PC-3 (cell line): Measurements from ENCODE around the gene GTPBP3. TPM values are rescaled to one million over a fixed set of nuclear protein-coding genes. Genes with fewer than 3 reads are reported as not detected.

Experiments
- ATAC-seq: fragments of 200-7000 bp; cut with Tn5 transposase; 2 replicates; pipeline ENCODE4 v1.9.1; 2020; ENCODE audit warnings: mild to moderate bottlenecking, moderate library complexity
- BruUV-seq: library from RNA; stranded (reverse); fragments of 400-500 nt; replicated peaks from 2 replicates; lab custom pipeline; 2021; lab: Mats Ljungman, UMichigan
- CTCF ChIA-PET: fragments of 300-600 bp; sonication (Branson Sonifier 250); formaldehyde crosslinking; loops from one replicate; lab custom pipeline; 2022; ENCODE audit warnings: antibody characterized with exemption; lab: Charles Lee
- POLR2A ChIA-PET: fragments of 300-600 bp; sonication (Branson Sonifier 250); formaldehyde crosslinking; loops from one replicate; lab custom pipeline; 2022; ENCODE audit warnings: antibody characterized with exemption; ENCODE audit not compliant: unreplicated experiment; lab: Charles Lee
- DNase-seq: peaks from one replicate; pipeline ENCODE4 v3.0.0-alpha.2; 2015
- H2AFZ ChIP-seq: fragments of 300-600 bp; sonication (generic); 2 replicates; pipeline ENCODE4 v1.6.0; 2016; ENCODE audit warnings: antibody characterized with exemption, low read length
- H3F3A ChIP-seq: fragments of 300-600 bp; sonication (generic); one replicate; pipeline ENCODE4 v1.6.0; 2017; ENCODE audit warnings: antibody characterized with exemption, low read length, control low read depth, mild to moderate bottlenecking; ENCODE audit not compliant: unreplicated experiment
- H3K27ac ChIP-seq: fragments of 300-600 bp; sonication (generic); 2 replicates; pipeline ENCODE4 v1.5.1; 2016; ENCODE audit warnings: mild to moderate bottlenecking, low read length
- H3K27me3 ChIP-seq: fragments of 300-600 bp; sonication (generic); 2 replicates; pipeline ENCODE4 v1.6.1; 2016; ENCODE audit warnings: low read length, mixed read lengths
- H3K36me3 ChIP-seq: fragments of 300-600 bp; sonication (generic); 2 replicates; pipeline ENCODE4 v1.6.1; 2016; ENCODE audit warnings: low read depth, mixed run types, low read length, mixed read lengths
- H3K4me1 ChIP-seq: fragments of 300-600 bp; sonication (generic); 2 replicates; pipeline ENCODE4 v1.5.1; 2016; ENCODE audit warnings: low read length; ENCODE audit not compliant: insufficient read depth
- H3K4me2 ChIP-seq: fragments of 300-600 bp; sonication (generic); 2 replicates; pipeline ENCODE4 v1.6.0; 2016; ENCODE audit warnings: low read length
- H3K4me3 ChIP-seq: fragments of 300-600 bp; sonication (generic); 2 replicates; pipeline ENCODE4 v1.5.1; 2016; ENCODE audit warnings: mild to moderate bottlenecking, low read length, mixed read lengths
- H3K79me2 ChIP-seq: fragments of 300-600 bp; sonication (generic); 2 replicates; pipeline ENCODE4 v1.6.1; 2017; ENCODE audit warnings: low read length, mixed read lengths
- H3K9ac ChIP-seq: fragments of 300-600 bp; sonication (generic); 2 replicates; pipeline ENCODE4 v1.6.0; 2016; ENCODE audit warnings: mild to moderate bottlenecking, low read length
- H3K9me2 ChIP-seq: fragments of 300-600 bp; sonication (generic); replicated peaks from 2 replicates; pipeline ENCODE4 v1.6.1; 2016; ENCODE audit warnings: mixed run types, low read length, mixed read lengths
- H3K9me3 ChIP-seq: fragments of 300-600 bp; sonication (generic); 2 replicates; pipeline ENCODE4 v1.6.1; 2016; ENCODE audit warnings: low read length, mixed read lengths
- H4K20me1 ChIP-seq: fragments of 300-600 bp; sonication (generic); 2 replicates; pipeline ENCODE4 v1.6.1; 2016; ENCODE audit warnings: low read length, mixed read lengths
- EZH2 ChIP-seq: fragments of 300-600 bp; sonication (generic); IDR thresholded peaks from one replicate; pipeline ENCODE4 v1.6.1; 2017; ENCODE audit warnings: antibody characterized with exemption, mild to moderate bottlenecking, low read length; ENCODE audit not compliant: unreplicated experiment
- EZH2phosphoT487 ChIP-seq: fragments of 300-600 bp; sonication (generic); IDR thresholded peaks from 2 replicates; pipeline ENCODE4 v1.6.1; 2018; ENCODE audit warnings: mild to moderate bottlenecking, antibody characterized with exemption, low read length, borderline replicate concordance
- intact Hi-C: fragments of 100-400 bp; cut with micrococcal nuclease; formaldehyde crosslinking; loops from 2 replicates; pipeline ENCODE4 v1.9.0; 2023
- total RNA-seq: library from RNA; depleted of rRNA; stranded (reverse); fragments of >200 nt; gene quantifications from 2 replicates; pipeline ENCODE4 v1.2.3, GENCODE V29; 2014
- TF ChIP-seq, protein P1 (sequence below): fragments of 300-600 bp; sonication (generic); conservative IDR thresholded peaks from 2 replicates; pipeline ENCODE4 v1.5.1; 2017; ENCODE audit warnings: antibody characterized with exemption, low read depth, mild to moderate bottlenecking, low read length

GTPBP3 gene
- total RNA-seq, 1 experiment from 2014 or later: 86.0 TPM

DNA sequence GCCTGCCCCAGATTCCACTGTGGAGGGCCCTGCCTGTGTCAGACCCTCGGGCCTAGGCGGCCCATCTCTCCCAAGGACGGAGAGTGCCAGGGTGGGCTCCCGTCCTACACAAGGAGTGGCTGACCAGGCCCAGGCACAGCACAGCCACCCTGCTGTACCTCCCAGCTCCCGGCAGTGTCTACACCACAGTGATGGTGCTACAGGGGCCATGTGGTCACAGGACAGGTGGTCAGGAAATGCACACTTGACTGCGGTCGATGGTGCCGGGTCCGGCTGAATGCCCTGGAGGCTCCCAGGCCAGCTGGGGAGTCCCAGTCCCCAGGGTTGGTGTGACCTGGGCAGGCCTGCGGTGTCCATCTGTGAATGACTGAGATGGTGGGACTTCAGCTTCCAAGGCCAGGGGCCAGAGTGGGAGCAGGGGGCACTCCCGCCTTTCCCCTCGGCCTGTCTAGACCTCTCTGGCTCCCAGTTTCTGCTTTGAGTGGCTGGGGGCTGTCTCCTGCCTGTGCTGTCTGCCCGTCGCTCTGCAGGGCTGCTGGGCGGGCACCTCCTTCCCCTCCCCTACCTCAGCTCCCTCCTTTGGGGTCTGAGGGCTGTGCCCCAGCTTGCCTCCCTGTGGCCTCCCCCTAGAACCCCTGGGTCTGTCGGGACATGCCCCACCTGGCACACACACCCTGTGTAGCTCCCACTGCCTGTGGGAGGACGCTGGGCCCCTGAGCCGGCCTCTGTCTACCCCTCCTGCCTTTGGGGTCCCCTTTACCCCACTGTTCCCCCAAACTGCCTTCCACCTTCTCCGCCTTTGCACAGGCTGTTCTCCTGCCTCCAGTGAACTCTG, 15.5 kb upstream of the GTPBP3 start:
- TF ChIP-seq EZH2phosphoT487: no peak
- H3K27me3 ChIP-seq: no peaks in the 10 kb centered on the region
- H3K27ac ChIP-seq: no peak overlapping the region
- H3K79me2 ChIP-seq: peaks cover 9% of the 10 kb centered on the region; the same call in 1 of the 2 replicates
- peaks cover 10% of the 10 kb centered on the region for H3K4me1 ChIP-seq
- no TSS peak for BruUV-seq
- ChIA-PET CTCF (no interaction called here), POLR2A (no interaction called here)
- DNase-seq (no peak), ATAC-seq (no peak)
- H4K20me1 ChIP-seq: no peaks in the 10 kb centered on the region
- intact Hi-C loops: no loop called here
- no peak overlapping the region for H3K4me3 ChIP-seq
- H3K9ac ChIP-seq: no peak overlapping the region
- no peak overlapping the region for H3K4me2 ChIP-seq
- H3K36me3 ChIP-seq: peaks cover 18% of the 10 kb centered on the region
- no peak overlapping the region for H2AFZ ChIP-seq
- H3K9me3 ChIP-seq: no peaks in the 10 kb centered on the region
- H3F3A ChIP-seq: no peaks in the 10 kb centered on the region
- H3K9me2 ChIP-seq: no peaks in the 10 kb centered on the region

DNA sequence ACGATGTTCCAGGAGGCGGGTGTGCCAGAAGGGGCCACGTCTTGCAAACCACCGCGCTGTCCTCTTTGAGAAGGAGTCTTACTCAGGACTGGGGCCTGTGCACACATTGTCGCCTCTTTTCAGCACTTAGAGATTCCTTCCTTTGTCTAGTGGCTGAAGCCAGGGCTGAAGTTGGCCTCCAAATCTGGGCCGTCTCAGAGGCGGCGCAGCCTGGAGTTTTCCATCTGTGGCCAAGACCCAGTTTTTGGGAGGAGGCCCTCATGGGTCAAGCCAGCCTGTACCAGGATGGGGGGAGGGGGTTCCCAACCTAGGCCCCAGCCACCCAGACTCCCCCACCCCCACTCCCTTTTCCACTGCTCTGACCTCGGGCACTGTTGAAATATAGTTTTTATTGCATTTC, 14.5 kb upstream of the GTPBP3 start:
- Histone ChIP-seq H3K36me3 (peaks cover 18% of the 10 kb centered on the region), H3K27me3 (no peaks in the 10 kb centered on the region), H3K79me2 (peaks cover 7% of the 10 kb centered on the region; the same call in 1 of the 2 replicates), H3K27ac (no peak overlapping the region), H3K9ac (no peak overlapping the region), H4K20me1 (no peaks in the 10 kb centered on the region), H3K9me2 (no peaks in the 10 kb centered on the region), H3K4me3 (no peak overlapping the region), H3F3A (no peaks in the 10 kb centered on the region), H3K4me2 (no peak overlapping the region), H3K9me3 (no peaks in the 10 kb centered on the region), H2AFZ (no peak overlapping the region), H3K4me1 (peaks cover 1% of the 10 kb centered on the region)
- CTCF ChIA-PET: no interaction called here
- peak; percentile 16 for ATAC-seq
- POLR2A ChIA-PET: no interaction called here
- DNase-seq: no peak
- TF ChIP-seq EZH2phosphoT487 (no peak), EZH2 (no peak)
- TF ChIP-seq, protein P1, sequence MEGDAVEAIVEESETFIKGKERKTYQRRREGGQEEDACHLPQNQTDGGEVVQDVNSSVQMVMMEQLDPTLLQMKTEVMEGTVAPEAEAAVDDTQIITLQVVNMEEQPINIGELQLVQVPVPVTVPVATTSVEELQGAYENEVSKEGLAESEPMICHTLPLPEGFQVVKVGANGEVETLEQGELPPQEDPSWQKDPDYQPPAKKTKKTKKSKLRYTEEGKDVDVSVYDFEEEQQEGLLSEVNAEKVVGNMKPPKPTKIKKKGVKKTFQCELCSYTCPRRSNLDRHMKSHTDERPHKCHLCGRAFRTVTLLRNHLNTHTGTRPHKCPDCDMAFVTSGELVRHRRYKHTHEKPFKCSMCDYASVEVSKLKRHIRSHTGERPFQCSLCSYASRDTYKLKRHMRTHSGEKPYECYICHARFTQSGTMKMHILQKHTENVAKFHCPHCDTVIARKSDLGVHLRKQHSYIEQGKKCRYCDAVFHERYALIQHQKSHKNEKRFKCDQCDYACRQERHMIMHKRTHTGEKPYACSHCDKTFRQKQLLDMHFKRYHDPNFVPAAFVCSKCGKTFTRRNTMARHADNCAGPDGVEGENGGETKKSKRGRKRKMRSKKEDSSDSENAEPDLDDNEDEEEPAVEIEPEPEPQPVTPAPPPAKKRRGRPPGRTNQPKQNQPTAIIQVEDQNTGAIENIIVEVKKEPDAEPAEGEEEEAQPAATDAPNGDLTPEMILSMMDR: no peak
- no TSS peak for BruUV-seq
- intact Hi-C loops: no loop called here

DNA sequence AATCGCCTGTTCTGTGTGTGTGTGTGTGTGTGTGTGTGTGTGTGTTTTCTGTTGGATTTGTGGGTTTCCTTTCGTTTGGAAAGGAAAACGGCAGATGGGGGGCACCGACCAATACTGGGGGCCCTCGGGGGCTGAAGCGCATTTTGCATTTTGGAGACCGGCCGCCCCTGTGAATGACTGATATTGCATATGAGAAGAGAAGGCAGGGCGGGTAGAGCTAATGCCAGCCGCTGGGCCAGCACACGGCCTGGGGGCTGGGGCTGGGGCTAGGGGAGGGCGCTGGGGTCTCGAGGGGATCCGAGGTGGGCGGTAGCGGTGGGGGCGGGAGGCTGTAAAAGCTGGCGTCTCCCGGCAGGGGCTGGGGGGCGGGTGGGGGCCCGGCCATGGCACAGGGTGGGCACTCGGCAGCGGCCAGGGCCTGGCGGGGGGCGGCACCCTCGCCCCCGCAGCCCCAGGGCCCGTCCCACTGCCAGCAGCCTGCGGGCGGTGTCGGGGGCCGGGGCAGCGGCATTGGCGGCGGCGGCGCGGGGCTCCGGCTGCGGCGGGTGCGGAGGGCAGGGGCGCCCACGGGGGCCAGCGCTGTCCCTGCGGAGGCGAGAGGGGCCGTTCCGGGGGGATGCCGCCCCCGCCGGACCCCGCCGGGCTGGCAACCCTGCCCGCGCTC, 13.9 kb upstream of the GTPBP3 start:
- no peaks in the 10 kb centered on the region for H3K4me1 ChIP-seq
- H3K27me3 ChIP-seq: no peaks in the 10 kb centered on the region
- ChIA-PET POLR2A (no interaction called here), CTCF (no interaction called here)
- intact Hi-C loops: no loop called here
- no peak overlapping the region for H3K27ac ChIP-seq
- H4K20me1 ChIP-seq: no peaks in the 10 kb centered on the region
- H3K9me3 ChIP-seq: no peaks in the 10 kb centered on the region
- H3K4me3 ChIP-seq: no peak overlapping the region
- peaks cover 18% of the 10 kb centered on the region for H3K36me3 ChIP-seq
- H3K9me2 ChIP-seq: no peaks in the 10 kb centered on the region
- ATAC-seq (no peak), DNase-seq (no peak)
- H2AFZ ChIP-seq: no peak overlapping the region
- TF ChIP-seq, protein P1: no peak
- TF ChIP-seq EZH2phosphoT487: no peak
- TF ChIP-seq EZH2: no peak
- H3F3A ChIP-seq: no peaks in the 10 kb centered on the region
- no peak overlapping the region for H3K9ac ChIP-seq
- no peak overlapping the region for H3K4me2 ChIP-seq
- BruUV-seq: no TSS peak
- peaks cover 6% of the 10 kb centered on the region; the same call in 1 of the 2 replicates for H3K79me2 ChIP-seq
